Measurements from ENCODE around the gene PTGER2. TPM values are rescaled to one million over a fixed set of nuclear protein-coding genes. Genes with fewer than 3 reads are reported as not detected.

The PTGER2 gene
- polyA plus RNA-seq, 1 donor from 2014 or later: not detected

DNA sequence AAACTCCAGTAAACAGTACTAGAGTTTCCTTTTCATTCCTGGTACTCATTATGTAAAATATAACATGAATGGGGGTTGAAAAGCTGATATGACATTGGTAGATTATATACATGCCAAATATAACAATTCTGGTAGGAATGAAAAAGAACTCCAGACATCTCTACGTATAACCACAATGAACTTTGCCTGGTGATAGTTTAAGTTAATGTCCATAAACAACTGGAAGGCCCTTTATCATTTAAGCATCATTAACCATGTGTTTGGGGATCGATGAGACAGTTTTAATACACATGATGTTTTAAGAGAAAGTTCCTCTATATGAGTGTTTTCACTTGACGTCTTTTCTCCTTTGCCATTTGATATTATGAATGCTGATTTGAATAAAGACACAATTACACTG is 5.8 kb downstream of the PTGER2 start:
- TF ChIP-seq MXI1 (conservative IDR thresholded peaks at IDR 0.05; ENCODE audit: poor library complexity, severe bottlenecking) (no peak), EP300 (conservative IDR thresholded peaks at IDR 0.05; ENCODE audit: poor library complexity, severe bottlenecking) (no peak), RAD21 (conservative IDR thresholded peaks at IDR 0.05) (no peak), POLR2AphosphoS5 (IDR thresholded peaks at IDR 0.05) (no peak), SMC3 (conservative IDR thresholded peaks at IDR 0.05; ENCODE audit: poor library complexity) (no peak), TAF1 (IDR thresholded peaks at IDR 0.05; ENCODE audit: low read depth) (no peak), EZH2 (IDR thresholded peaks at IDR 0.05; ENCODE audit: borderline replicate concordance, insufficient read depth, low read length, poor library complexity, severe bottlenecking) (no peak)
- TF ChIP-seq, protein P1, sequence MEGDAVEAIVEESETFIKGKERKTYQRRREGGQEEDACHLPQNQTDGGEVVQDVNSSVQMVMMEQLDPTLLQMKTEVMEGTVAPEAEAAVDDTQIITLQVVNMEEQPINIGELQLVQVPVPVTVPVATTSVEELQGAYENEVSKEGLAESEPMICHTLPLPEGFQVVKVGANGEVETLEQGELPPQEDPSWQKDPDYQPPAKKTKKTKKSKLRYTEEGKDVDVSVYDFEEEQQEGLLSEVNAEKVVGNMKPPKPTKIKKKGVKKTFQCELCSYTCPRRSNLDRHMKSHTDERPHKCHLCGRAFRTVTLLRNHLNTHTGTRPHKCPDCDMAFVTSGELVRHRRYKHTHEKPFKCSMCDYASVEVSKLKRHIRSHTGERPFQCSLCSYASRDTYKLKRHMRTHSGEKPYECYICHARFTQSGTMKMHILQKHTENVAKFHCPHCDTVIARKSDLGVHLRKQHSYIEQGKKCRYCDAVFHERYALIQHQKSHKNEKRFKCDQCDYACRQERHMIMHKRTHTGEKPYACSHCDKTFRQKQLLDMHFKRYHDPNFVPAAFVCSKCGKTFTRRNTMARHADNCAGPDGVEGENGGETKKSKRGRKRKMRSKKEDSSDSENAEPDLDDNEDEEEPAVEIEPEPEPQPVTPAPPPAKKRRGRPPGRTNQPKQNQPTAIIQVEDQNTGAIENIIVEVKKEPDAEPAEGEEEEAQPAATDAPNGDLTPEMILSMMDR (IDR thresholded peaks at IDR 0.05; ENCODE audit: poor library complexity, severe bottlenecking): no peak
- TF ChIP-seq, protein P2, sequence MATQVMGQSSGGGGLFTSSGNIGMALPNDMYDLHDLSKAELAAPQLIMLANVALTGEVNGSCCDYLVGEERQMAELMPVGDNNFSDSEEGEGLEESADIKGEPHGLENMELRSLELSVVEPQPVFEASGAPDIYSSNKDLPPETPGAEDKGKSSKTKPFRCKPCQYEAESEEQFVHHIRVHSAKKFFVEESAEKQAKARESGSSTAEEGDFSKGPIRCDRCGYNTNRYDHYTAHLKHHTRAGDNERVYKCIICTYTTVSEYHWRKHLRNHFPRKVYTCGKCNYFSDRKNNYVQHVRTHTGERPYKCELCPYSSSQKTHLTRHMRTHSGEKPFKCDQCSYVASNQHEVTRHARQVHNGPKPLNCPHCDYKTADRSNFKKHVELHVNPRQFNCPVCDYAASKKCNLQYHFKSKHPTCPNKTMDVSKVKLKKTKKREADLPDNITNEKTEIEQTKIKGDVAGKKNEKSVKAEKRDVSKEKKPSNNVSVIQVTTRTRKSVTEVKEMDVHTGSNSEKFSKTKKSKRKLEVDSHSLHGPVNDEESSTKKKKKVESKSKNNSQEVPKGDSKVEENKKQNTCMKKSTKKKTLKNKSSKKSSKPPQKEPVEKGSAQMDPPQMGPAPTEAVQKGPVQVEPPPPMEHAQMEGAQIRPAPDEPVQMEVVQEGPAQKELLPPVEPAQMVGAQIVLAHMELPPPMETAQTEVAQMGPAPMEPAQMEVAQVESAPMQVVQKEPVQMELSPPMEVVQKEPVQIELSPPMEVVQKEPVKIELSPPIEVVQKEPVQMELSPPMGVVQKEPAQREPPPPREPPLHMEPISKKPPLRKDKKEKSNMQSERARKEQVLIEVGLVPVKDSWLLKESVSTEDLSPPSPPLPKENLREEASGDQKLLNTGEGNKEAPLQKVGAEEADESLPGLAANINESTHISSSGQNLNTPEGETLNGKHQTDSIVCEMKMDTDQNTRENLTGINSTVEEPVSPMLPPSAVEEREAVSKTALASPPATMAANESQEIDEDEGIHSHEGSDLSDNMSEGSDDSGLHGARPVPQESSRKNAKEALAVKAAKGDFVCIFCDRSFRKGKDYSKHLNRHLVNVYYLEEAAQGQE (IDR thresholded peaks at IDR 0.05; ENCODE audit: borderline replicate concordance): no peak
- H3F3A ChIP-seq (ENCODE audit: insufficient read depth, low read length, poor library complexity, severe bottlenecking): no peaks in the 10 kb centered on the region
- H2AFZ ChIP-seq (ENCODE audit: low read depth, low read length): no peak overlapping the region
- H3K27me3 ChIP-seq (ENCODE audit: insufficient read depth, low read depth, low read length): peaks cover 27% of the 10 kb centered on the region
- no peak overlapping the region for H3K4me2 ChIP-seq (ENCODE audit: low read length)
- no peak overlapping the region for H3K4me3 ChIP-seq (ENCODE audit: low read length)
- H3K36me3 ChIP-seq (ENCODE audit: insufficient read depth, low read length): no peaks in the 10 kb centered on the region
- no peaks in the 10 kb centered on the region for H3K9me2 ChIP-seq (ENCODE audit: insufficient read depth, low read length)
- no peaks in the 10 kb centered on the region for H4K20me1 ChIP-seq (ENCODE audit: insufficient read depth)
- H3K79me2 ChIP-seq (replicated peaks; ENCODE audit: insufficient read depth, low read length): no peaks in the 10 kb centered on the region
- no peaks in the 10 kb centered on the region for H3K9me3 ChIP-seq (ENCODE audit: low read length)
- no peak overlapping the region for H3K27ac ChIP-seq (ENCODE audit: low read length)
- no peak overlapping the region for H3K9ac ChIP-seq (ENCODE audit: low read length)

DNA sequence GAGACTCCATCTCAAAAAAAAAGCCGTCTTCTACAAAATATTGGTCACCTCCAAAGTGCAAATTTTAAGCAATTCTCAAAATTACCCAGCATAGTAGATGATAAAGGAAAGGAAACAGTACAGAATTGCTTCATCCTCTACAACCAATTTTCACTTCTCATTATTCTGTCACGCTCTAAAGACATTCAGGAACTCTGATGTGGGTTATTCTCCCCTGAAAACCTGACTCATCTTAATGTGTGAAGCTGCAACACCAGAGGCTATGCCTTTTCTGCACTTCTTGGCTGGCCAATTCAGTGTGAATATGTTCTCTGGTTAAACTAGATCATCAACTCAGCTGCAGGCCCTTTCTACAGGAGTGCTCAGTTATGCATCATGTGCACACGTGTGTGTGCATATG is 11.0 kb downstream of the PTGER2 start:
- H3K9me3 ChIP-seq (ENCODE audit: low read length): no peaks in the 10 kb centered on the region
- H3K27me3 ChIP-seq (ENCODE audit: insufficient read depth, low read depth, low read length): no peaks in the 10 kb centered on the region
- H3K36me3 ChIP-seq (ENCODE audit: insufficient read depth, low read length): no peaks in the 10 kb centered on the region
- no peaks in the 10 kb centered on the region for H3K79me2 ChIP-seq (replicated peaks; ENCODE audit: insufficient read depth, low read length)
- H4K20me1 ChIP-seq (ENCODE audit: insufficient read depth): no peaks in the 10 kb centered on the region
- H3F3A ChIP-seq (ENCODE audit: insufficient read depth, low read length, poor library complexity, severe bottlenecking): no peaks in the 10 kb centered on the region
- H3K9ac ChIP-seq (ENCODE audit: low read length): no peak overlapping the region
- no peak overlapping the region for H3K27ac ChIP-seq (ENCODE audit: low read length)
- TF ChIP-seq MXI1 (conservative IDR thresholded peaks at IDR 0.05; ENCODE audit: poor library complexity, severe bottlenecking): no peak
- no peak for TF ChIP-seq EZH2 (IDR thresholded peaks at IDR 0.05; ENCODE audit: borderline replicate concordance, insufficient read depth, low read length, poor library complexity, severe bottlenecking)
- TF ChIP-seq EP300 (conservative IDR thresholded peaks at IDR 0.05; ENCODE audit: poor library complexity, severe bottlenecking): no peak
- TF ChIP-seq RAD21 (conservative IDR thresholded peaks at IDR 0.05): no peak
- TF ChIP-seq, protein P1 (IDR thresholded peaks at IDR 0.05; ENCODE audit: poor library complexity, severe bottlenecking): no peak
- no peak for TF ChIP-seq SMC3 (conservative IDR thresholded peaks at IDR 0.05; ENCODE audit: poor library complexity)
- TF ChIP-seq, protein P2 (IDR thresholded peaks at IDR 0.05; ENCODE audit: borderline replicate concordance): no peak
- no peaks in the 10 kb centered on the region for H3K9me2 ChIP-seq (ENCODE audit: insufficient read depth, low read length)
- H3K4me3 ChIP-seq (ENCODE audit: low read length): no peak overlapping the region
- no peak overlapping the region for H3K4me2 ChIP-seq (ENCODE audit: low read length)
- no peak overlapping the region for H2AFZ ChIP-seq (ENCODE audit: low read depth, low read length)

All from neural cell (in vitro differentiated cells).